ENCODE measurements around the gene MYH9.
"Not testable (repeated sequence)": the region's sequence is repeated elsewhere in the genome, so short reads cannot be mapped to it uniquely, and the experiment has no call there.

DNA sequence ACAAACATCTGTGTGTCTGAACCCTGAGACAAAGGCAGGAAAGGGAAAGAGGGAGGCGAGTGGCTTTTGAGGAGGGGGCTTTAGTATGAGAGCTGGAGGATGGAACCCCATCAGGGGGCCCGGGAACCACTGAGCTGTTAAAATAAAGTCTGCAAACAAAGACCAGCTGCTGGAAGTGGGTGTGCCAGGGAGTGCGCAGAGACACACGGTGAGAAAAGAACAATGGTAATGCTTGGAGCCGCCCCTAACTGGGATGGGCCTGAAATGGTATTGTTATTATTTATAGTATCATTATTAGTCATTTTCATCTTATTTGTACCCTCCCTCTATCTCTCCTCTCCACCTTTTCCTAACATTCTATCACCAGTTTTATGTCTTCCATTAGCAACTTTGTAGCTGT, 132.2 kb downstream of the MYH9 start:
- TF ChIP-seq, protein P1, sequence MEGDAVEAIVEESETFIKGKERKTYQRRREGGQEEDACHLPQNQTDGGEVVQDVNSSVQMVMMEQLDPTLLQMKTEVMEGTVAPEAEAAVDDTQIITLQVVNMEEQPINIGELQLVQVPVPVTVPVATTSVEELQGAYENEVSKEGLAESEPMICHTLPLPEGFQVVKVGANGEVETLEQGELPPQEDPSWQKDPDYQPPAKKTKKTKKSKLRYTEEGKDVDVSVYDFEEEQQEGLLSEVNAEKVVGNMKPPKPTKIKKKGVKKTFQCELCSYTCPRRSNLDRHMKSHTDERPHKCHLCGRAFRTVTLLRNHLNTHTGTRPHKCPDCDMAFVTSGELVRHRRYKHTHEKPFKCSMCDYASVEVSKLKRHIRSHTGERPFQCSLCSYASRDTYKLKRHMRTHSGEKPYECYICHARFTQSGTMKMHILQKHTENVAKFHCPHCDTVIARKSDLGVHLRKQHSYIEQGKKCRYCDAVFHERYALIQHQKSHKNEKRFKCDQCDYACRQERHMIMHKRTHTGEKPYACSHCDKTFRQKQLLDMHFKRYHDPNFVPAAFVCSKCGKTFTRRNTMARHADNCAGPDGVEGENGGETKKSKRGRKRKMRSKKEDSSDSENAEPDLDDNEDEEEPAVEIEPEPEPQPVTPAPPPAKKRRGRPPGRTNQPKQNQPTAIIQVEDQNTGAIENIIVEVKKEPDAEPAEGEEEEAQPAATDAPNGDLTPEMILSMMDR (IDR thresholded peaks at IDR 0.05 in 8 of 11, conservative IDR thresholded peaks at IDR 0.05 in 3 of 11) = not testable (repeated sequence)
- not testable (repeated sequence) for TF ChIP-seq POLR2A (IDR thresholded peaks at IDR 0.05)

All from spleen (tissue), 7 donors.